ENCODE measurements around the gene SPAG16.

GRCh38 chr2:213415093-213415492, 130.8 kb downstream of the SPAG16 start:
- no peak for TF ChIP-seq CTCF (conservative IDR thresholded peaks at IDR 0.05 in 1 of 2, IDR thresholded peaks at IDR 0.05 in 1 of 2; ENCODE audit: low read depth in 1 of 2, low read length in 2 of 2)
- TF ChIP-seq EZH2 (IDR thresholded peaks at IDR 0.05; ENCODE audit: low read length, missing control alignments), result no peak

Data from fibroblast of lung (primary cell).